GM18520 (cell line): ENCODE measurements around the gene GLI1.

Experiments
- ATAC-seq: cut with Tn5 transposase; IDR thresholded peaks from one replicate; pipeline ENCODE4 v1.9.1; 2021; ENCODE audit not compliant: unreplicated experiment

The GLI1 gene

DNA sequence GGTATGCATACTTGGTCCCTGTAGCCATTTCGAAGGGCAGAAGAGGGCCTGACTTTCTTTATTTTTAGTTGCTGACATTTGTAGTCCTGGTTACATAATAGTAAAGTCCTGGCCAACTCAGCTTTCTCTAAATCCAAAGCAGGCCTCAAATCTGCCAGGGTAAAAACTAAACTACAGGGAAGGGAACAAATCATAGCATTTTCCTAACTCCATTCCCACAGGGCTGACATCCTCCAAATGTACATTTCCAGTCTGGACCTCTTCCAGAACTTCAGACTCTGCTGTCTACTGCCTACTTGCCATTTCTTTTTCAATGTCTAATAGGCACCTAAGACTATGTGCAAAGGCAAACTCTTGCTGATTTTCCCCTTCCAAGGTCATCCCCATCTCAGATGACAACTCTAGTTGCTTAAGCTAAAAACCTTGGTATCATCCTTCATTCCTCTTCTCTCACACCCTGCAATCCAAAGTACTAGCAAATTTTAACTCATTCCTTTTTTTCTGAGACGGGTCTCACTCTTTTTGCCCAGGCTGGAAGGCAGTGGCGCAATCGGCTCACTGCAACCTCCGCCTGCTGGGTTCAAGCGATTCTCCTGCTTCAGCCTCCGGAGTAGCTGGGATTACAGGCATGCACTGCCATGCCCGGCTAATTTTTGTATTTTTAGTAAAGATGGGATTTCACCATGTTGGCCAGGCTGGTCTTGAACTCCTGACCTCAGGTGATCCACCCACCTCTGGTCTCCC, 58.8 kb downstream of the GLI1 start:
- ATAC-seq, result no peak

DNA sequence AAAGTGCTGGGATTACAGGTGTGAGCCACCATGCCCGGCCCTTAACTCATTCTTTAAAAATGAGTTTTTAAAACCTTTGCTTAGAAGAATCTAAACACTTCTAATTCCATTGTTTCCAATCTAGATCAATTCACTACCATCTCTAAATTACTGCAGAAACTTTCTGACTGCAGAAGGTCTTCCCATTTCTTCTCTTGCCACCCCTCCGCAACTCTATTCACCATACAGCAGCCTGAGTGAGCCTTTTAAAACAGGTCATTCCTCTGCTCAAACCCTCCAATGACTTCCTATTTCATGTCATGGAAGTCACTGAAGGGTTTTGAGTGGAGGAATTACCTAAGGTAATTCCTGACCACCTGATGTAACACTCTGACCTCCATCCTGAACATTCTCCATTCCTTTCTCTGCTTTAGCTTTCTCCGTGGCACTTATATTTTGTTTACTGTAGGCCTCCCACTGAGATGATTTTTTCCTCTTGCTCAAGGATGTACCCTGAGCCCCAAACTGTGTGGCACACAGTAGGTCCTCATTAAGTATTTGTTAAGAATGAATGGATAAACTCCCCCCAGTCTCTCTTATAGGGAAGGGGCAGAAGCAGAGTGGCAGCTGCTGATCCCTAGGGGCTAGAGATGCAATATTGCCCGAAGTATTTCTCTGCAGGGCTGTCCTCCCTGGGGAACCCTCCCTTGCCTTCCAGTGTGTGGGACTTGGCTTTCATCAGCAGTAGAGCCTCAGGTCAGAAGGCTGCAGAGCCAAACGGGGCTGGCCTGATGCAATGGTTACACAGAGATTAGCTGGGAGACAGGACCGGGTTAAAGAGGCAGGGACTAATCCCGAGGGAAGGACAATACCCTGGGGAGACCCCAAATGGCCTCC, 59.6 kb downstream of the GLI1 start:
- no peak for ATAC-seq

DNA sequence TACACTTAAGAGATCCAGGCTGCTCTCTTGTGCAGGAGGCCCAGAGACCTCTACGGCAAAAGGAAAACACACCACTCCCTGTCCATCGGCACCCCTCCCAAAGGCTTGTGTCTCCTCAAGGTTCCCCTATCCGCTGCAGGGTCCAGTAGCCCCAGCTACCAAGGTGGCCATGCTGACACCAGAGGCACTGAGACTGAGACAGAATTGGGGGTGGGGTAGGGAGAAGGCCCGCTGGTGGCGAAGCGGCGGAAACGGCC, 60.1 kb downstream of the GLI1 start:
- no peak for ATAC-seq

DNA sequence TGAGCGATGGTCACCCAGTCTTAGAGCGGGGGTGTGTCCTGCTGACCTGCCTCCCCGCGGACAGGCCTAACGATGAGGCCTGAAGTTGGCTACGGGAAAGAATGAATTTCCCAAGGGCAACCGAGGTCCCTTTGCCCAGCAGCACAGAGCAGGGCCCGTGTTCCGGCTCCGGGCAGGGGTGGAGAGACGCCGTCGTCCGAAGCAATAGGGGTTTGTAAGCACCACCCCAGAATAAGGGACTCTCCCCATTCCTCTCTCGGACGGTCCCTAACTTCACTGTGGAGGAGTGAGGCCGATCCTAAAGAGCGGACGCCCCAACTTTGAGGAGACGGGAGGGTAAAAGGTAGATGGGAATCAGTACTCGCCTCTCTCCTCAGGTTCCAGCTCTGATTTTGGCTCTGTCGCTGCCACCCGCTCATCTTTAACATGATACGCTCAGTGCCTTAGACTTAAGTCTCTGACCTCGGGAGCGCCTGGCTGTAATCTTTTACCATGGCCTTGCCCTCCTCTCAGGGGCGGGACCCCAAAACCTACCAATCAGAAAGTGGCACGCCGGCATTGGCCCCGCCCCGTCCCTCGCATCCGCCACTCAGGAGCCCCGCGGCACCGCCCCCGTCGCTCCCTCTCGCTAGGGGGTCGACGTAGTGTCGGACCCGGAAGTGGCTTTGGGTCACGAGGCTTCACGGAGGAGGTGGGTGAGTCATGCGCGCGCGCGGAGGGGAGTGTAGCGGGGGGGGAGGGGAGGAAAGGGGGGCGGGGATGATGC, 60.7 kb downstream of the GLI1 start, which contains the start of gene DDIT3:
TSS of gene DDIT3 (minus strand) at position 462 of the 766 bp plus-strand sequence. CDS start 3,108 bp downstream, outside the sequence.
- ATAC-seq, result peak; percentile 41

DNA sequence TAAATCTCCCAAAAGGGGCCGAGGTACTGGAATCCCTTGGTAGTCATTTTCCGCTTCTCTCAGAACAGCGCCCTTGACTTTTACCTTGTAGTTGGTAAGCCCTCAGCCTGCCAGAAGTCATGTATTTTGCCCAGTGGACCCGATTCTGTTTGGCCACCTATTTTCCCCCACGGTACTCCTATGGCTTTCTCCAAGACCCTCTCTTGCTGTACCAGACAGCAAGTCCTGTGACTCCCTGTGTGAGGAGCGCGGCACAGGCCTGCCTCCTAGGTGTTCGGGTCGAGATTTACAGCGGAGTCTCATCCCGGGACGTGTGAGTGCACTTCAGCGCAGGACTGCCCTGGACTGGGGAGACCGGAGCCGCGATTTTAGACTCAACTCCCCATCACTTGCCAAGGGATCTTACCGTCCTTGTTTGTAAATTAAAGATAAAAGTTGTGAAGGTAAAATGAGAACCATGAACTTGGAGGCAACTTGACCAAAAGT, 62.0 kb downstream of the GLI1 start:
- ATAC-seq, result no peak
